Testis (tissue), 3 donors: ENCODE measurements around the gene VGLL4. TPM values are rescaled to one million over a fixed set of nuclear protein-coding genes. Genes with fewer than 3 reads are reported as not detected.

ENCODE experiments used
- DNase-seq: peaks from one replicate; pipeline ENCODE4 v3.0.0-alpha.2; 2019
- H3K27ac ChIP-seq, 2 donors: fragments of 200-600 bp; sonication (generic); one replicate each; pipeline ENCODE4 v1.5.1; 2019
- H3K27me3 ChIP-seq: fragments of 200-600 bp; sonication (generic); one replicate; pipeline ENCODE4 v1.5.1; 2019
- H3K36me3 ChIP-seq: fragments of 200-600 bp; sonication (generic); one replicate; pipeline ENCODE4 v1.5.1; 2017; ENCODE audit warnings: low read depth; ENCODE audit errors: missing control alignments
- H3K4me1 ChIP-seq: fragments of 200-600 bp; sonication (generic); one replicate; pipeline ENCODE4 v1.5.1; 2019
- H3K4me3 ChIP-seq, 2 donors: fragments of 200-600 bp; sonication (generic); one replicate each; pipeline ENCODE4 v1.5.1; 2017 to 2019
- H3K9me3 ChIP-seq: fragments of 200-600 bp; sonication (generic); one replicate; pipeline ENCODE4 v1.5.1; 2017
- CTCF ChIP-seq, 3 experiments: fragments of 450-650 bp in 2 of 3; fragments of 200-600 bp in 1 of 3; sonication (generic) in 1 of 3; IDR thresholded peaks; one replicate each; pipeline ENCODE4 v1.5.1; 2016 to 2019; ENCODE audit warnings: antibody characterized with exemption in 3 of 3, mild to moderate bottlenecking in 2 of 3, moderate library complexity in 1 of 3
- POLR2A ChIP-seq: fragments of 450-650 bp; IDR thresholded peaks from one replicate; pipeline ENCODE4 v1.6.1; 2017; ENCODE audit warnings: antibody characterized with exemption, mild to moderate bottlenecking, moderate library complexity
- WGBS, 2 donors: methylation state at CpG; one replicate each; pipeline ENCODE4 v1.1.5; 2018; 5-methylcytosine and 5-hydroxymethylcytosine counted together
- intact Hi-C: fragments of 100-400 bp; cut with DNase I; formaldehyde crosslinking; loops from one replicate; pipeline ENCODE4 v1.15.1; 2023; ENCODE audit warnings: low total_unique reads
- polyA plus RNA-seq: library from polyadenylated mRNA; stranded (reverse); fragments of 350-450 nt; fragmentation: Illumina TruSeq; extraction: RNeasy Lipid Tissue Mini Kit (QIAGEN cat#74804); gene quantifications from one replicate; pipeline ENCODE4 v1.2.3, GENCODE V29; 2014; ENCODE audit warnings: low read depth, low replicate concordance; ENCODE audit not compliant: insufficient read depth
- small RNA-seq, 2 donors: library from RNA; depleted of rRNA; stranded (forward); fragments of <200 nt; gene quantifications; one replicate each; pipeline ENCODE3, GENCODE V24; 2016
- total RNA-seq, 2 donors: library from RNA; depleted of rRNA; stranded (reverse); fragments of >200 nt; gene quantifications; one replicate each; pipeline ENCODE4 v1.2.3, GENCODE V29; 2016

VGLL4 gene
- total and polyA plus RNA-seq, 3 donors from 2014 or later: 72.9 to 209 (median 169) TPM

DNA sequence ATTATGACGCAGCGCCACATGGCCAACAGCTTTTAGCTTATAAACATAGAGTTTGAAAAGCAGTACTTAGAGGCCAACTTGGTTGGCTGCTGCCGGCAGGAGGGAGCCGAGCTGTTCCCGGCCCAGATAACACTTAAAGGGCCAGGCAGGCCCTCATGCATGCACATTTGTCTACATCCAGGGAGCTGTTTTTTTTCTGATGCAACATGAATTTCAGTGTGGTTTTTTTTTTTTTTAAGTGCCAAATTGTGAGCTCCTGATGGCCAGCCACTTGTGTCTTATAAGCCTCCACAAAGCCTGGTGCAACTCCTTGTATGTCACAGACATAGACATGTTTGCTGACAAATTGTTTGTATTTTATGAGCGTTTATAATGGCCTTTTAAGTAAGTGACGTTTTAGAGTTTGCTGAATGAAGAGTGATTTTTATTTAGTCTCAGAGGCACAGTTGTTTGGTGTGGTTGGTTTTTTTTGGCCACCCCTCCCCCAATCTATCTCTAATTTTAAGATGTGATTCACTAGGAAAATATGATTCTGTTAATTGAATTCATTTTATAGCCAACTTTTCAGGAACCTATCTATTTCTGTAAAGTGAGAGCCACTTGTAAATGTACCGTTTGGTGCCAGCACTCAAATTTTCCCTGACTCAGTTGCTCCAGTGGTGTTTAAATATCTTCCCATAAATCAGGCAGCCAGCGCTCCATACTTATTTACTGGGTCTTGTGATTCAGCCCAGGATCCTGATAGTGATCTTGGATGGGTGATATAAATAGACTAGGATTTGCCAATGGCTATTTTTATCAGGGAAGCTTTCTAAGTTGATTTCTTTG, 134.3 kb downstream of the VGLL4 start:
- Histone ChIP-seq H3K27ac (peak overlapping the region; percentile 51 to 90), H3K36me3 (no peaks in the 10 kb centered on the region), H3K4me3 (no peak overlapping the region), H3K4me1 (peaks cover 30% of the 10 kb centered on the region), H3K9me3 (no peaks in the 10 kb centered on the region), H3K27me3 (no peaks in the 10 kb centered on the region)
- TF ChIP-seq POLR2A (no peak), CTCF (IDR thresholded peaks at IDR 0.05) (no peak)
- DNase-seq: peak; percentile 90
- intact Hi-C loops: no loop called here
- 24 to 31% methylated on average over 9 of the region's 9 CpGs for WGBS, 2 donors

DNA sequence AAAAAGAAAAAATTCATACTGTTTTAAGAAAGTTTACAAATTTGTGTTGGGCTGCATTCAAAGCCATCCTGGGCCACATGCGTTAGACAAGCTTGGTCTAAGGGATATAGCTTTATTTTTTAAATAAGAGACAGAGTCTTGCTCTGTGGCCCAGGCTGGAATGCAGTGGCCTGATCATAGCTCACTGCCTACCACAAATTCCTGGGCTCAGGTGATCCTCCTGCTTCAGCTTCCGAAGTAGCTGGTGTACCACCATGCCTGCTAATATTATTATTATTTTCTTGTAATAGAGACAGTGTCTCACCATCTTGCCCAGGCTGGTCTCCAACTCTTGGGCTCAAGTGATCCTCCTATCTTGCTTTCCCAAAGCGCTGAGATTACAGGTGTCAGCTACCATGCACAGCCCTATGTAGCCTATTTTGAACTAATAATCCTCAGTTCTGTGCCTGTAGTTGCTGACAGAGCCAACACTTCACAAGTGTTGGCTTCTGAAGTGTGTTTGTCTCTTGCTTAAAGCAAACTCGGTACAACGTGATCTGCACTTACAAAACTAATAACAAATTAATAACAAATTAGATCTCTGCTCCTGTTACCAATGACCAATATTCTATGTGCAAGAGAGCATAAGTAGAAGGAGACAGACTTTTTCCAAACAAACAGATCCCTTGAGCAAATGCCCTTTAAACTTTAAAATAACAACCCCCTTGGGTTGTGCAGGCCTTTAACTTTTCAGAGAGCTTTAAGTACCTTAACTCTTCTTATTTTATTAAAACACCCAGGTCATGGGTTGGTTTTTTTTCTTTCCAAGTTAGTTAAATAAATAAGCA, 135.2 kb downstream of the VGLL4 start:
- peaks cover 25% of the 10 kb centered on the region for H3K4me1 ChIP-seq
- TF ChIP-seq POLR2A (no peak), CTCF (IDR thresholded peaks at IDR 0.05) (no peak)
- DNase-seq: no peak
- no peak overlapping the region for H3K4me3 ChIP-seq
- WGBS, 2 donors: 61 to 63% methylated on average over 5 of the region's 5 CpGs
- no peaks in the 10 kb centered on the region for H3K9me3 ChIP-seq
- intact Hi-C loops: no loop called here
- H3K36me3 ChIP-seq: no peaks in the 10 kb centered on the region
- H3K27ac ChIP-seq: peak overlapping the region; percentile 51 to 90
- no peaks in the 10 kb centered on the region for H3K27me3 ChIP-seq

DNA sequence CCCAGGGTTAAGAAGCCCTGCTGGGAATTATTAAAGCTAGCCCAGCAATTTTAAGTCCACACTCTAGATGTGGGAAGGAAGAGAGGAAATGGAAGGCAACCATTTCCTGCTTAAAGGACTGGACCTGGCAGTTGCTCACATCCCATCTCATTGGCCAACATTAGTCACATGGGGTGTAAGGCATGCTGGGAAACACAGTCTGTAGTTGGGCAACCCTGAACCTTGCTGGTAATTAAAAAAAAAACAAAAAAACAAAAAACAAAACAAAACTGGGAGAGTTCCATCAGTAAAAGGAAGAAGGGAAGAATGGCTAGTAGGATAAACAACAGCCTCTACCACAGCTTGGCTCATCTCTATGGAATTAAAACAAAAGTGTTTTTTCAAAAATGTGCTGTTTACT, 136.0 kb downstream of the VGLL4 start:
- intact Hi-C loops: no loop called here
- peaks cover 25% of the 10 kb centered on the region for H3K4me1 ChIP-seq

More for the DNA sequence above, 136.0 kb downstream of the VGLL4 start:
- no peak for TF ChIP-seq CTCF (IDR thresholded peaks at IDR 0.05)
- no peak for TF ChIP-seq POLR2A
- no peak overlapping the region for H3K4me3 ChIP-seq
- peak overlapping the region in 1 of 2 donors; percentile 90 for H3K27ac ChIP-seq
- H3K9me3 ChIP-seq: no peaks in the 10 kb centered on the region
- no peak for DNase-seq
- H3K36me3 ChIP-seq: no peaks in the 10 kb centered on the region
- H3K27me3 ChIP-seq: no peaks in the 10 kb centered on the region

Small RNAs within 50 kb of the gene (small RNA-seq; reads per million reads assigned to genes)
- gene AC022001.1: 0 to 0.19 reads per million in 2 donors

Other genes with a start within 250 kb of the VGLL4 start
- gene TAMM41, start 203.0 kb upstream of the VGLL4 start, total RNA-seq: 10 to 100 TPM; 21.3 to 38.9 TPM
- 14.5 TPM for gene TAMM41, start 203.0 kb upstream of the VGLL4 start, polyA plus RNA-seq